ENCODE data around the gene ZNRF1. TPM values are rescaled to one million over a fixed set of nuclear protein-coding genes. Genes with fewer than 3 reads are reported as not detected.

The ZNRF1 gene
- total and polyA plus RNA-seq, 7 donors: 10.6 to 33.0 (median 16.9) TPM

DNA sequence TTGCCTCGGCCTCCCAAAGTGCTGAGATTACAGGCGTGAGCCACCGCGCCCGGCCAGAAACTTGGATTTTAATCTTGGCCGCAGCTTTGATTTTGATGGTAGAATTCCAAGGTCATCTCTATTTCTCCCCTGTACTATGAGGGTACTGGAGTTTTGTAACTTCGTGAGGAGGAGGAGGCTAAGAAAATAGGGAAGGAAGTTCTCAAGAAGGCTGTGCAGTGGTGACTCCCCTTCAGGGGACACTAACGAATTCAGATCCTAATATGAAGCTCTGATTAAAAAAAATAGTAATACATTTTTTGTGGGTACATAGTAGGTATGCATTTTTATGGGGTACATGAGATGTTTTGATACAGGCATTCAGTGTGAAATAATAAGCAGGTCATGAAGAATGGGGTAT lies 61.9 kb downstream of the ZNRF1 start:
- TF ChIP-seq, protein P1, sequence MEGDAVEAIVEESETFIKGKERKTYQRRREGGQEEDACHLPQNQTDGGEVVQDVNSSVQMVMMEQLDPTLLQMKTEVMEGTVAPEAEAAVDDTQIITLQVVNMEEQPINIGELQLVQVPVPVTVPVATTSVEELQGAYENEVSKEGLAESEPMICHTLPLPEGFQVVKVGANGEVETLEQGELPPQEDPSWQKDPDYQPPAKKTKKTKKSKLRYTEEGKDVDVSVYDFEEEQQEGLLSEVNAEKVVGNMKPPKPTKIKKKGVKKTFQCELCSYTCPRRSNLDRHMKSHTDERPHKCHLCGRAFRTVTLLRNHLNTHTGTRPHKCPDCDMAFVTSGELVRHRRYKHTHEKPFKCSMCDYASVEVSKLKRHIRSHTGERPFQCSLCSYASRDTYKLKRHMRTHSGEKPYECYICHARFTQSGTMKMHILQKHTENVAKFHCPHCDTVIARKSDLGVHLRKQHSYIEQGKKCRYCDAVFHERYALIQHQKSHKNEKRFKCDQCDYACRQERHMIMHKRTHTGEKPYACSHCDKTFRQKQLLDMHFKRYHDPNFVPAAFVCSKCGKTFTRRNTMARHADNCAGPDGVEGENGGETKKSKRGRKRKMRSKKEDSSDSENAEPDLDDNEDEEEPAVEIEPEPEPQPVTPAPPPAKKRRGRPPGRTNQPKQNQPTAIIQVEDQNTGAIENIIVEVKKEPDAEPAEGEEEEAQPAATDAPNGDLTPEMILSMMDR (IDR thresholded peaks at IDR 0.05): no peak
- TF ChIP-seq EP300 (IDR thresholded peaks at IDR 0.05): no peak
- TF ChIP-seq POLR2AphosphoS5 (IDR thresholded peaks at IDR 0.05): no peak
- TF ChIP-seq POLR2A (IDR thresholded peaks at IDR 0.05): no peak

DNA sequence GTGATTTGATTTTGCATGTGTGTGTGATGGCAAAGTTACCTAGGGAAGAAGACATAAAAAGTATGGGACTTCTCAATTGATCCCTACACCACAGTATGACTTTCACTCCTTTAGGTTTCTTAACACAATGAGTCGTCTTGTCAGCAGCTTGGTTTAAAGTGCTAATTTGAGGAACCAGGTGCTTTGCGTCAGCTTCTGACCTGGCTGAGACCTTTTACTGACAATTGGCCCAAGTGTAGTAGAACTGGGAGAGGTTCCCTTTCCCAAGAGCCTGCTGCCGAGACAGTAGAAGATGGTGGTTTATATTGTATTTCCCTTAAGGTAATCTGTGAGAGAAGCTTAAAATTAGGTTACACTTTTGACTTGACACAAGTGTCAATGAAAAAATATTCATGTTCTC lies 62.8 kb downstream of the ZNRF1 start:
- H3K4me3 ChIP-seq: peak overlapping the region in 1 of 4 donors; percentile 3
- no peaks in the 10 kb centered on the region for H3K9me3 ChIP-seq
- H3K27me3 ChIP-seq: no peaks in the 10 kb centered on the region
- H3K4me1 ChIP-seq: peaks cover 0 to 94% (median 64%) of the 10 kb centered on the region in 4 donors
- 63 to 86% methylated on average over 3 of the region's 3 CpGs for WGBS, 2 donors
- peak in 1 of 4 donors; percentile 0 for TF ChIP-seq POLR2AphosphoS5 (IDR thresholded peaks at IDR 0.05)
- TF ChIP-seq POLR2A (IDR thresholded peaks at IDR 0.05): no peak
- H3K36me3 ChIP-seq: no peaks in the 10 kb centered on the region
- peak; percentile 74 for DNase-seq
- intact Hi-C loops (cut with DNase I): loop anchor here (2.0 kb wide), 1 partner anchor 43 kb away; no protein-coding TSS in a partner anchor
- H3K27ac ChIP-seq: peak overlapping the region; percentile 67 to 86 (median 84)

More for the DNA sequence above, 61.9 kb downstream of the ZNRF1 start:
- DNase-seq: no peak
- H3K9me3 ChIP-seq: no peaks in the 10 kb centered on the region
- H3K27ac ChIP-seq: peak overlapping the region in 3 of 4 donors; percentile 83 to 86 (median 85)
- 65 to 74% methylated on average over 8 of the region's 8 CpGs for WGBS, 2 donors
- intact Hi-C loops (cut with DNase I): loop anchor here (2.0 kb wide), 1 partner anchor 44 kb away; no protein-coding TSS in a partner anchor
- H3K36me3 ChIP-seq: no peaks in the 10 kb centered on the region
- H3K4me3 ChIP-seq: no peak overlapping the region
- H3K27me3 ChIP-seq: no peaks in the 10 kb centered on the region
- peaks cover 0 to 94% (median 60%) of the 10 kb centered on the region in 4 donors for H3K4me1 ChIP-seq

DNA sequence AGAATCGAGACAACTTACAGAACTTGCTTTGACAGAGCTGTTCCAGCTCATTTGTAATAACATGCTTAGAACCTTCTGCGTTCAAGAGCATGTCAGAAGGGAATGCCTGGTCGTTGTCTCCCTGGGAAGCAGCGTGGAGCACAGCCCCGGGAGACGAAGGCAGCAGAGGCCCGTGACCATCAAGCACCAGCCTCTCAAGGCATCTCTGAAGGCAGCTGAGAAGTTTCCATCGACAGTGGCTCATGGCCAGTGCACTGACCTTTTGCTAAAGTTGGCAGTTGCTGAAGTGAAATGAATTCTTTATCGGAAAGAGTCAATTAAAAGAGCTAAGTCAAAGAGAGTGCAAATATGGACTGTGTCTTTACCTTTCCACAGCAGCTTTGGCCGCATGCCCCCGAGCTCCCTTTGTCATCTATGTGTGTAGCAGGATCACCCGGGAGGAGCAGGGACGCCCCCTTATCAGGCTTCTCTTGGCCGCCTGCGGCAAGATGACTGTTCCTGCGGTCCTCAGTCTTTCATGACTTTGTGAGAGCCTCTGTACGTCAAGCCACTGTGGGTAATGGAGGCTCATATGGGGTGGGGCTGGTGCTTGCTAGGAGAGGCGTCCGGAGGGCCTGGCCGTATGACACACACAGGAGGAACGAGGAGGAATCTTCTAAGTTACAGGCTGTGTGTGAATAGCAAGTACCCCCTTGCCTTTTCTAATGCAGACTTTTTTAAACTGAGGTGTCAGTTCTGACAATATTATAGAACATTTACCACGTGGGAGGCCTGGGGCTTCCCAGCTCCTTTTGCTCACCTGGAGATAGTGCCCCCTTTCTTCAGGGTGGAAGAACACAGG lies 63.5 kb downstream of the ZNRF1 start:
- Histone ChIP-seq H3K36me3 (no peaks in the 10 kb centered on the region), H3K27me3 (no peaks in the 10 kb centered on the region), H3K27ac (peak overlapping the region; percentile 67 to 86 (median 84)), H3K4me1 (peaks cover 0 to 94% (median 65%) of the 10 kb centered on the region in 4 donors), H3K4me3 (peak overlapping the region in 1 of 4 donors; percentile 3), H3K9me3 (no peaks in the 10 kb centered on the region)
- peak; percentile 87 for DNase-seq
- WGBS, 2 donors: 83% methylated on average over 22 of the region's 22 CpGs
- peak; percentile 67 to 85 (median 80) for TF ChIP-seq POLR2AphosphoS5 (IDR thresholded peaks at IDR 0.05)
- peak in 3 of 4 donors; percentile 25 to 68 (median 64) for TF ChIP-seq EP300 (IDR thresholded peaks at IDR 0.05)
- TF ChIP-seq, protein P1 (IDR thresholded peaks at IDR 0.05): no peak
- intact Hi-C loops (cut with DNase I): no loop called here

DNA sequence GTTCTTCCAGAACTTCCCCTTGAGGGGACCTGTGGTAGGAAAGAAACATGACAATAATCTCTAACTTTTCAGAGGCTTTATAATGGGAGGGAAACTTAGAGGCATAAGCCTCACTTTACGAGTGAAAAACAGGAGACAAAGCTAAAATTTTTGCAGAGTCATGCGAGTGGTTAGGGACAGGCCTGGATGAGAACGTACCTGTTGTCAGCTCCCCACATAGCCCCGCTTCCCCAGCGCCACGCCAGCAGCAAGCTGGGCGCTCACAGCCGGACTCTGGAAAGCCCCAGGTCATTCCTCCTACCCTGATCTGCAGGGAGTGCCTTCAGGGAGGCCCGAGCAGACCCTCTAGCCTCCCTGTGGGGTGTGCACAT lies 64.1 kb downstream of the ZNRF1 start:
- H3K27ac ChIP-seq: peak overlapping the region; percentile 67 to 86 (median 84)

More for the DNA sequence above, 64.1 kb downstream of the ZNRF1 start:
- Histone ChIP-seq H3K27me3 (no peaks in the 10 kb centered on the region), H3K4me3 (no peak overlapping the region), H3K9me3 (no peaks in the 10 kb centered on the region), H3K36me3 (no peaks in the 10 kb centered on the region), H3K4me1 (peaks cover 0 to 95% (median 65%) of the 10 kb centered on the region in 4 donors)
- intact Hi-C loops (cut with DNase I): no loop called here
- 84 to 89% methylated on average over 9 of the region's 9 CpGs for WGBS, 2 donors
- TF ChIP-seq POLR2A (IDR thresholded peaks at IDR 0.05): no peak
- TF ChIP-seq, protein P1 (IDR thresholded peaks at IDR 0.05): no peak
- TF ChIP-seq EP300 (IDR thresholded peaks at IDR 0.05): no peak
- no peak for TF ChIP-seq POLR2AphosphoS5 (IDR thresholded peaks at IDR 0.05)
- DNase-seq: no peak
